PFSK-1 (cell line): ENCODE data around the gene HMOX2.

ENCODE experiments used
- FOXP2 ChIP-seq: optimal IDR thresholded peaks from 2 replicates; pipeline ENCODE3; 2011; ENCODE audit warnings: borderline replicate concordance, control low read depth, inconsistent platforms; ENCODE audit not compliant: insufficient read depth; ENCODE audit errors: extremely low read length, extremely low read depth
- POLR2AphosphoS5 ChIP-seq: IDR thresholded peaks from 2 replicates; pipeline ENCODE4 v1.6.1; 2012; ENCODE audit warnings: low read depth, mild to moderate bottlenecking, control low read depth, low read length, moderate library complexity
- SIN3A ChIP-seq: IDR thresholded peaks from 2 replicates; pipeline ENCODE4 v1.6.1; 2012; ENCODE audit warnings: mild to moderate bottlenecking, low read length, moderate library complexity, borderline replicate concordance; ENCODE audit not compliant: insufficient read depth
- TAF1 ChIP-seq: IDR thresholded peaks from 2 replicates; pipeline ENCODE4 v1.6.1; 2012; ENCODE audit warnings: low read length, control low read depth, borderline replicate concordance; ENCODE audit not compliant: insufficient read depth
- TF ChIP-seq, protein P1 (sequence below), 2 experiments: IDR thresholded peaks; 2 replicates each; pipeline versions ENCODE4 v1.6.1 to v1.8.0; 2011 to 2012; ENCODE audit warnings: low read depth in 2 of 2, low read length in 2 of 2, control low read depth in 1 of 2, inconsistent platforms in 1 of 2, mild to moderate bottlenecking in 1 of 2, moderate library complexity in 1 of 2; ENCODE audit not compliant: insufficient read depth in 1 of 2

The HMOX2 gene

DNA sequence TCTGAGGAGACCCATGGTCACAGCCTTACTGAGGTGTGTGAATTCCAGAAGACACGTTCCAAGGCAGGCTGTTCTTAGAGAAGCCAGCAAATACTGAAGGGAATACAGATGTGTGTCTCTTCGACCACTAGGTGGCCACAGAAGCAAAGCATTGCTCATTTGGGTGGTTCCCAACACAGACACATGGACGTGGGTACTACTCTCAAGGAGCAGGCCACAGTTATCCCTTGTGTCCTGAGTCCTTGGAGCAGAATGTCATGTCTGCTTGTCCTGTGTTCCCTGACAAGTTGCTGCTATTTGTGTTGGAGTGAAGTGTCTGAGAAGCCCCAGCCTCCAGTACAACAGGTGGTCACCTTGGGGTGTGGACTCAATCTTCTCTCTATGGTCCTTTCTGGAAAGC lies 30.3 kb downstream of the HMOX2 start:
- no peak for TF ChIP-seq FOXP2

DNA sequence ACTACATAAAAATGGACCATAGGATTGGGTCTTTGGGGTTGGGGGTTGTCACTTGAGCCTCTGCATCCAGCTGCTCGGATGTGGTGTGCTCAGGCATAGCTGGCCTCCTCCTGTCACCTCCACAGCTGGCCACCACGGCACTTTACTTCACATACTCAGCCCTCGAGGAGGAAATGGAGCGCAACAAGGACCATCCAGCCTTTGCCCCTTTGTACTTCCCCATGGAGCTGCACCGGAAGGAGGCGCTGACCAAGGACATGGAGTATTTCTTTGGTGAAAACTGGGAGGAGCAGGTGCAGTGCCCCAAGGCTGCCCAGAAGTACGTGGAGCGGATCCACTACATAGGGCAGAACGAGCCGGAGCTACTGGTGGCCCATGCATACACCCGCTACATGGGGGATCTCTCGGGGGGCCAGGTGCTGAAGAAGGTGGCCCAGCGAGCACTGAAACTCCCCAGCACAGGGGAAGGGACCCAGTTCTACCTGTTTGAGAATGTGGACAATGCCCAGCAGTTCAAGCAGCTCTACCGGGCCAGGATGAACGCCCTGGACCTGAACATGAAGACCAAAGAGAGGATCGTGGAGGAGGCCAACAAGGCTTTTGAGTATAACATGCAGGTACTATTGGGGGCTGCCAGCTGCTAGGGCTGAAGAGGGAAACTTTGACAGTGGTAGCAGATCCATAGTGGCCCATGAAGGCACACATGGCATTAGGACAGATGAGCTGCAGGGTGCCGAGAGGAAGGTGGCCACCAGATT lies 31.6 kb downstream of the HMOX2 start:
- TF ChIP-seq, protein P1, sequence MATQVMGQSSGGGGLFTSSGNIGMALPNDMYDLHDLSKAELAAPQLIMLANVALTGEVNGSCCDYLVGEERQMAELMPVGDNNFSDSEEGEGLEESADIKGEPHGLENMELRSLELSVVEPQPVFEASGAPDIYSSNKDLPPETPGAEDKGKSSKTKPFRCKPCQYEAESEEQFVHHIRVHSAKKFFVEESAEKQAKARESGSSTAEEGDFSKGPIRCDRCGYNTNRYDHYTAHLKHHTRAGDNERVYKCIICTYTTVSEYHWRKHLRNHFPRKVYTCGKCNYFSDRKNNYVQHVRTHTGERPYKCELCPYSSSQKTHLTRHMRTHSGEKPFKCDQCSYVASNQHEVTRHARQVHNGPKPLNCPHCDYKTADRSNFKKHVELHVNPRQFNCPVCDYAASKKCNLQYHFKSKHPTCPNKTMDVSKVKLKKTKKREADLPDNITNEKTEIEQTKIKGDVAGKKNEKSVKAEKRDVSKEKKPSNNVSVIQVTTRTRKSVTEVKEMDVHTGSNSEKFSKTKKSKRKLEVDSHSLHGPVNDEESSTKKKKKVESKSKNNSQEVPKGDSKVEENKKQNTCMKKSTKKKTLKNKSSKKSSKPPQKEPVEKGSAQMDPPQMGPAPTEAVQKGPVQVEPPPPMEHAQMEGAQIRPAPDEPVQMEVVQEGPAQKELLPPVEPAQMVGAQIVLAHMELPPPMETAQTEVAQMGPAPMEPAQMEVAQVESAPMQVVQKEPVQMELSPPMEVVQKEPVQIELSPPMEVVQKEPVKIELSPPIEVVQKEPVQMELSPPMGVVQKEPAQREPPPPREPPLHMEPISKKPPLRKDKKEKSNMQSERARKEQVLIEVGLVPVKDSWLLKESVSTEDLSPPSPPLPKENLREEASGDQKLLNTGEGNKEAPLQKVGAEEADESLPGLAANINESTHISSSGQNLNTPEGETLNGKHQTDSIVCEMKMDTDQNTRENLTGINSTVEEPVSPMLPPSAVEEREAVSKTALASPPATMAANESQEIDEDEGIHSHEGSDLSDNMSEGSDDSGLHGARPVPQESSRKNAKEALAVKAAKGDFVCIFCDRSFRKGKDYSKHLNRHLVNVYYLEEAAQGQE (IDR thresholded peaks at IDR 0.05; ENCODE audit: insufficient read depth in 1 of 2, low read depth in 2 of 2, low read length in 2 of 2), result no peak
- TF ChIP-seq SIN3A (no peak), FOXP2 (no peak), TAF1 (no peak), POLR2AphosphoS5 (no peak)

DNA sequence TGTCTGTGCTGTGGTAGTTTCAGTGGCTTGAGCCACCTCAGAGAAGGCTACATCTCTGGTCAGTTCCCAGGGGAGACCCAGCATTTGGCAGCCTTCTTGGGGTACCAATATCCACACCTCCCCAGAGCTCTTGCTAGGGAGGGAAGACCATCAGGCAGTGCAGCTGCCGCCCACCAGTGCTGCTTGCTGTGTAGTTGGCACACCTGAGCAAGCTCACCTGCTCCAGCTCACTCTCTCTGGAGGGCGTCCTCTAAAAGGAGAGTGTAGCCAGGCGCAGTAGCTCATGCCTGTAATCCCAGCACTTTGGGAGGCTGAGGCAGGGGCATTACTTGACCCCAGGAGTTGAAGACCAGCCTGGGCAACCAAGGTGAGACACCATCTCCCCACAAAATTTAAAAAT lies 32.6 kb downstream of the HMOX2 start:
- TF ChIP-seq SIN3A, result no peak
- no peak for TF ChIP-seq TAF1
- TF ChIP-seq FOXP2, result no peak
- TF ChIP-seq POLR2AphosphoS5, result no peak
- TF ChIP-seq, protein P1 (IDR thresholded peaks at IDR 0.05; ENCODE audit: insufficient read depth in 1 of 2, low read depth in 2 of 2, low read length in 2 of 2), result no peak

DNA sequence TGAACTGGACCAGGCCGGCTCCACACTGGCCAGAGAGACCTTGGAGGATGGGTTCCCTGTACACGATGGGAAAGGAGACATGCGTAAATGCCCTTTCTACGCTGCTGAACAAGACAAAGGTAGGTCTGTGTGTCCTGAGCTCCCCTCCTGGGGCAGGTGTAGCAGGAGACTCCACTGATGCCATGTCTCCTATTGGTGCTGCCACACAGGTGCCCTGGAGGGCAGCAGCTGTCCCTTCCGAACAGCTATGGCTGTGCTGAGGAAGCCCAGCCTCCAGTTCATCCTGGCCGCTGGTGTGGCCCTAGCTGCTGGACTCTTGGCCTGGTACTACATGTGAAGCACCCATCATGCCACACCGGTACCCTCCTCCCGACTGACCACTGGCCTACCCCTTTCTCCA lies 33.2 kb downstream of the HMOX2 start:
- TF ChIP-seq POLR2AphosphoS5, result no peak
- TF ChIP-seq, protein P1 (IDR thresholded peaks at IDR 0.05; ENCODE audit: insufficient read depth in 1 of 2, low read depth in 2 of 2, low read length in 2 of 2), result no peak
- no peak for TF ChIP-seq TAF1
- TF ChIP-seq SIN3A, result no peak
- no peak for TF ChIP-seq FOXP2

DNA sequence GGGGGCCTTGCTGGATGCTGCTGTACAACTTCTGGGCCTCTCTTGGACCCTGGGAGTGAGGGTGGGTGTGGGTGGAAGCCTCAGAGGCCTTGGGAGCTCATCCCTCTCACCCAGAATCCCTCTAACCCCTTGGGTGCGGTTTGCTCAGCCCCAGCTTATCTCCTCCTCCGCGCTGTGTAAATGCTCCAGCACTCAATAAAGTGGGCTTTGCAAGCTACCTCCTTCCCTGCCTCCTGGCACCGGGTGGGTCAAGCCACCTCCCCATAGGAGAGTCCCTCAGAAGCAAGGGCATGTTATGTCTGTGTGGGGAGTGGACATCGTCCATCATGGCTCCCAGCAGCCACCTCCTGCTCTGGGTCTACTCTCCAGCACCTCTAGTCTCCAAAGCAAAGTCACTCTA lies 33.9 kb downstream of the HMOX2 start:
- no peak for TF ChIP-seq POLR2AphosphoS5
- TF ChIP-seq SIN3A, result no peak
- TF ChIP-seq FOXP2, result no peak
- TF ChIP-seq TAF1, result no peak
- TF ChIP-seq, protein P1 (IDR thresholded peaks at IDR 0.05; ENCODE audit: insufficient read depth in 1 of 2, low read depth in 2 of 2, low read length in 2 of 2), result no peak
